GM12891 (cell line): ENCODE data around the gene C1GALT1.

ENCODE experiments used
- POLR2A ChIP-seq: IDR thresholded peaks from 2 replicates; pipeline ENCODE4 v1.6.1; 2011; ENCODE audit warnings: low read depth, low read length, control low read depth
- POLR2AphosphoS5 ChIP-seq: IDR thresholded peaks from 2 replicates; pipeline ENCODE4 v1.6.1; 2011; ENCODE audit warnings: low read depth, low read length, control low read depth

- TF ChIP-seq POLR2AphosphoS5 (no peak), POLR2A (no peak)
Observed at GRCh38 chr7:7202375-7202720, 20.0 kb downstream of the C1GALT1 start.
